Measurements from ENCODE around the gene CAV2. TPM values are rescaled to one million over a fixed set of nuclear protein-coding genes. Genes with fewer than 3 reads are reported as not detected.

The CAV2 gene
- total RNA-seq, 4 donors from 2014 or later = 142 to 188 (median 170) TPM

DNA sequence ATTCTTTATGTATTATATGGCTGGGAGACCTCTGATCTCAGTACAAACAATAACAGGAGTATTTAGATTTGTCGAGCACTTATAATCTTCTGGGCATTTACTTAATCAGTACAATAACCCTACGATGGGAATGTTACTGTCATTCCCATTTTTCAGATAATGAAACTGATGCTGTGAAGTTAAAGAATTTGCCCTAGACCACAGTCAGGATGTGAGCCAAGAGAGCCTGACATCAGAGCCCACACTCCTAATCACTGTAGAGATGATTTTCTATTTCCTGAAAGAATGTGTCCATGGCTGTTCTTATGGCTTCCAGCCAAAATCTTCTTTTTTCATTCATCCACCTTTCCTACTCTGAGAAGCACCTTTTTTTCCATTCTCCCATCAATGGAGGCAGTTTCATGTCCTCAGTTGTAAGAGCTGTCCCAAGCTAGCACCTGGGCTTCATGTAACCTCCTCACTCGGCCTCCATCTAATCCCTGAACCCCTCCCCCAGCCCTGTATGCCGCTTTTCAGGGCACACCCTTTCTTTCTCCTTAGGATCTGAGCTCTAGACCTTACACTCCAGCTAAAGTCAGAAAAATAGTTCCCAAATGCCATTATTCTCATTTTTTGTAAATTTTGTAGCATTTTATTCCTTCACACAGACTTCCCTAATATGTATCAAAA lies 13.1 kb downstream of the CAV2 start:
- 59 to 74% methylated on average over 4 of the region's 4 CpGs for WGBS, 2 donors (ENCODE audit: low coverage in 1 of 2)
- no peak for ATAC-seq
- H3K36me3 ChIP-seq = peaks cover 0 to 3% of the 10 kb centered on the region in 2 donors
- TF ChIP-seq, protein P1, sequence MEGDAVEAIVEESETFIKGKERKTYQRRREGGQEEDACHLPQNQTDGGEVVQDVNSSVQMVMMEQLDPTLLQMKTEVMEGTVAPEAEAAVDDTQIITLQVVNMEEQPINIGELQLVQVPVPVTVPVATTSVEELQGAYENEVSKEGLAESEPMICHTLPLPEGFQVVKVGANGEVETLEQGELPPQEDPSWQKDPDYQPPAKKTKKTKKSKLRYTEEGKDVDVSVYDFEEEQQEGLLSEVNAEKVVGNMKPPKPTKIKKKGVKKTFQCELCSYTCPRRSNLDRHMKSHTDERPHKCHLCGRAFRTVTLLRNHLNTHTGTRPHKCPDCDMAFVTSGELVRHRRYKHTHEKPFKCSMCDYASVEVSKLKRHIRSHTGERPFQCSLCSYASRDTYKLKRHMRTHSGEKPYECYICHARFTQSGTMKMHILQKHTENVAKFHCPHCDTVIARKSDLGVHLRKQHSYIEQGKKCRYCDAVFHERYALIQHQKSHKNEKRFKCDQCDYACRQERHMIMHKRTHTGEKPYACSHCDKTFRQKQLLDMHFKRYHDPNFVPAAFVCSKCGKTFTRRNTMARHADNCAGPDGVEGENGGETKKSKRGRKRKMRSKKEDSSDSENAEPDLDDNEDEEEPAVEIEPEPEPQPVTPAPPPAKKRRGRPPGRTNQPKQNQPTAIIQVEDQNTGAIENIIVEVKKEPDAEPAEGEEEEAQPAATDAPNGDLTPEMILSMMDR (IDR thresholded peaks at IDR 0.05) = no peak
- TF ChIP-seq POLR2AphosphoS5 (IDR thresholded peaks at IDR 0.05) (no peak), EP300 (IDR thresholded peaks at IDR 0.05) (no peak), POLR2A (IDR thresholded peaks at IDR 0.05) (no peak)
- peak overlapping the region; percentile 44 to 82 (median 80) for H3K27ac ChIP-seq
- H3K4me1 ChIP-seq = peaks cover 0 to 50% (median 7%) of the 10 kb centered on the region in 3 donors
- no peaks in the 10 kb centered on the region for H3K27me3 ChIP-seq
- H3K9me3 ChIP-seq = no peaks in the 10 kb centered on the region
- peak overlapping the region; percentile 39 to 43 for H3K4me3 ChIP-seq

DNA sequence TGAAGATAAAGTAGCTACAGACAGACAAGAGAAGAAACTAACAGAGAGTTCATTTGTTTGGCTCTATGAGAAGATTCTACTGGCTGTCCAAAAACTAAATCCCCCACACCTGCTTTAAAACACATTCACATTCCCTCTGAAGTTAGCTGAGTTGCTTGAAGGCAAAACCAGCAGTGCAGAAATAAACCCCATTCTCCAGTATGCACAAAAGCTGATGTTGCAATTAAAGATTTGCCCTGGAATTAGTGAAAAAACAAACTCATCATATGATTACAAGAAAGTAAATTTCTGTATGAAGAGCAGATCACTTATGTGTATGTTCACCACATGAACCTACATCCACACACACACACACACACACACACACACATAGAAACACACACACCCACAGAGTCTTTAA lies 16.0 kb downstream of the CAV2 start:
- Histone ChIP-seq H3K4me3 (no peak overlapping the region), H3K27me3 (no peaks in the 10 kb centered on the region), H3K36me3 (no peaks in the 10 kb centered on the region), H3K9me3 (no peaks in the 10 kb centered on the region), H3K27ac (no peak overlapping the region), H3K4me1 (peaks cover 0 to 36% (median 7%) of the 10 kb centered on the region in 3 donors)
- TF ChIP-seq EP300 (IDR thresholded peaks at IDR 0.05) (no peak), POLR2AphosphoS5 (IDR thresholded peaks at IDR 0.05) (no peak), POLR2A (IDR thresholded peaks at IDR 0.05) (no peak)
- TF ChIP-seq, protein P1 (IDR thresholded peaks at IDR 0.05) = no peak
- no peak for ATAC-seq

DNA sequence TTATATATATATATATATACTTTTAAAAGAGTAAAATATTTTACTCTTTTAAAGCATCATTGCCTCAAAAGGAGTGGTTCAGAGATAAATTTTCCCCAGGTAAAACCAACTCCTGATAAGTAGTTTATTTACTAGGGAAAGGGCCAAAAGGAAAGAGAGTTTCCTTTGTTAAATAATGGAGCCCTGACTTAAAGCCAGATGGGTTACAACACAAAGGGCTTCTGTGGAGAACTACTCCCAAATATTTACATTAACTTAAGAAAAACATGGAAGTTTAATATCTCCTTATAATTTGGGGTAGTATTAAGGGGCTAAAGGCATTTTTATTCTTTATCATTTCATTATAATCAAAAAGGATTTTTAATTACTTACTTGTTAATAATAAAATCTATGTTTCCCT lies 16.8 kb downstream of the CAV2 start:
- H3K4me1 ChIP-seq = peaks cover 0 to 32% (median 7%) of the 10 kb centered on the region in 3 donors
- ATAC-seq = no peak
- TF ChIP-seq EP300 (IDR thresholded peaks at IDR 0.05) (no peak), POLR2A (IDR thresholded peaks at IDR 0.05) (no peak), POLR2AphosphoS5 (IDR thresholded peaks at IDR 0.05) (no peak)
- TF ChIP-seq, protein P1 (IDR thresholded peaks at IDR 0.05) = no peak
- H3K9me3 ChIP-seq = no peaks in the 10 kb centered on the region
- H3K27me3 ChIP-seq = no peaks in the 10 kb centered on the region
- H3K36me3 ChIP-seq = no peaks in the 10 kb centered on the region
- no peak overlapping the region for H3K27ac ChIP-seq
- no peak overlapping the region for H3K4me3 ChIP-seq

DNA sequence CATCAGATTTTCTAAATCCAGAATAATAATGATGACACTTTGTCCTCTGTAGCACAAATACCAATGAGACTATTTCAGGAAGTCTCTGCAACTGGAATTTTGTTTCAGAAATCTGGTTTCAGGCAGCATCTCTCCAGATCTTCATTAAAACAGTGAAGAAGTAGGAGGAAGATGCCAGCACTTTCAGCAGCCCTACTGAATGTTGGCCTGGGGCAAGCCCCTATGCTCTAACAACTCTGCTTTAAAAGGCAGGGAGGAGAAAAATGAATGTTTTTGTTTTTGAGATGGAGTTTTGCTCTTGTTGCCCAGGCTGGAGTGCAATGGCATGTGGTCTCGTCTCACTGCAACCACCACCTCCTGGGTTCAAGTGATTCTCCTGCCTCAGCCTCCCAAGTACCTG lies 18.1 kb downstream of the CAV2 start:
- Histone ChIP-seq H3K4me1 (peaks cover 0 to 19% (median 7%) of the 10 kb centered on the region in 3 donors), H3K4me3 (no peak overlapping the region), H3K9me3 (no peaks in the 10 kb centered on the region), H3K27ac (peak overlapping the region in 1 of 4 donors; percentile 23), H3K27me3 (no peaks in the 10 kb centered on the region), H3K36me3 (no peaks in the 10 kb centered on the region)
- ATAC-seq = no peak
- WGBS, 2 donors (ENCODE audit: low coverage in 1 of 2) = 100% methylated on average over 1 of the region's 1 CpG; no CpG with 5 or more reads in 1 of the 2 donors
- TF ChIP-seq EP300 (IDR thresholded peaks at IDR 0.05) (no peak), POLR2A (IDR thresholded peaks at IDR 0.05) (no peak), POLR2AphosphoS5 (IDR thresholded peaks at IDR 0.05) (no peak)
- TF ChIP-seq, protein P1 (IDR thresholded peaks at IDR 0.05) = no peak

DNA sequence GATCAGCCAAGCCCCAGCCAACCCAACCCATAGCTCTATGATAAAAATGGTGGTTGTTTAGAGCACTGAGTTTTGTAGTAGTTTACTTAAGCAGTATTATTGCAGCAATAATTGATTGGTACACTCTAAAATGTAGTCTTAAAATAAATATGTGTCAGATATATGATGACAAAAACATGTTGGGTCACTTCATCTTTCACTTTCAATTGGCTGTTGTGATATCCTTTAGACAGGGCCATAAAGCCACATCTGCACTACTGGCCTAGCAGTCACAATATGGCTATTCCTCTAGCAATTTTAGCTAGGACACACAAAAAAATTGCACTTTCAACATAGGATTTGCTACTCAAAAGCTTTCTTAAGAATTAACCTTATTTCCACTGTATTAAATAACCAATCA lies 19.4 kb downstream of the CAV2 start:
- Histone ChIP-seq H3K27me3 (no peaks in the 10 kb centered on the region), H3K4me1 (peaks cover 0 to 23% (median 7%) of the 10 kb centered on the region in 3 donors), H3K36me3 (no peaks in the 10 kb centered on the region), H3K27ac (no peak overlapping the region), H3K4me3 (no peak overlapping the region), H3K9me3 (no peaks in the 10 kb centered on the region)
- TF ChIP-seq POLR2AphosphoS5 (IDR thresholded peaks at IDR 0.05) (no peak), POLR2A (IDR thresholded peaks at IDR 0.05) (no peak), EP300 (IDR thresholded peaks at IDR 0.05) (no peak)
- TF ChIP-seq, protein P1 (IDR thresholded peaks at IDR 0.05) = no peak
- no peak for ATAC-seq

All from gastroesophageal sphincter (tissue), 4 donors.